ENCODE data around the gene GPT2.

The GPT2 gene

GRCh38 chr16:46927273-46927672, 43.1 kb downstream of the GPT2 start:
- Mint-ChIP-seq H3K27ac (peak overlapping the region; percentile 78), H3K4me3 (no peak overlapping the region), H3K27me3 (ENCODE audit: low read depth, poor library complexity) (no peaks in the 10 kb centered on the region), H3K36me3 (ENCODE audit: low read depth) (peaks cover 37% of the 10 kb centered on the region), H3K9me3 (no peaks in the 10 kb centered on the region), H3K4me1 (no peaks in the 10 kb centered on the region)
- TF ChIP-seq, protein P1, sequence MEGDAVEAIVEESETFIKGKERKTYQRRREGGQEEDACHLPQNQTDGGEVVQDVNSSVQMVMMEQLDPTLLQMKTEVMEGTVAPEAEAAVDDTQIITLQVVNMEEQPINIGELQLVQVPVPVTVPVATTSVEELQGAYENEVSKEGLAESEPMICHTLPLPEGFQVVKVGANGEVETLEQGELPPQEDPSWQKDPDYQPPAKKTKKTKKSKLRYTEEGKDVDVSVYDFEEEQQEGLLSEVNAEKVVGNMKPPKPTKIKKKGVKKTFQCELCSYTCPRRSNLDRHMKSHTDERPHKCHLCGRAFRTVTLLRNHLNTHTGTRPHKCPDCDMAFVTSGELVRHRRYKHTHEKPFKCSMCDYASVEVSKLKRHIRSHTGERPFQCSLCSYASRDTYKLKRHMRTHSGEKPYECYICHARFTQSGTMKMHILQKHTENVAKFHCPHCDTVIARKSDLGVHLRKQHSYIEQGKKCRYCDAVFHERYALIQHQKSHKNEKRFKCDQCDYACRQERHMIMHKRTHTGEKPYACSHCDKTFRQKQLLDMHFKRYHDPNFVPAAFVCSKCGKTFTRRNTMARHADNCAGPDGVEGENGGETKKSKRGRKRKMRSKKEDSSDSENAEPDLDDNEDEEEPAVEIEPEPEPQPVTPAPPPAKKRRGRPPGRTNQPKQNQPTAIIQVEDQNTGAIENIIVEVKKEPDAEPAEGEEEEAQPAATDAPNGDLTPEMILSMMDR (IDR thresholded peaks at IDR 0.05): no peak
- no peak for DNase-seq

DNA sequence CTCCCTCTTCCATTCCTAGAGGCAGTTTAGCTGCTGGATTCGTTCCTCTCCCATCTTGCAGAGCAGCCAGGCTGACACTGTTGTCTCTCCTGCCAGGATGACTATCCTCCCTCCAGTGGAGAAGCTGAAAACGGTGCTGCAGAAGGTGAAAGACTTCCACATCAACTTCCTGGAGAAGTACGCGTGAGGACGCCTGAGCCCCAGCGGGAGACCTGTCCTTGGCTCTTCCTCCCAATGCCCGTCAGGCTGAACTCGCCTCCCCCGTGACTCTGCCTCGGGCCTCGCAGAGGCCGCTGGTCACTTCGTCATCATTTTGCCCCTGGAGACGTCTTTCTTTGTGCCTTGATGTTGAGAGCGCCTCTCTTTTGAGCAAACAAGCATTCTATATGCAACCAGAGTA, 44.6 kb downstream of the GPT2 start:
- Mint-ChIP-seq H3K27ac (peak overlapping the region; percentile 30), H3K4me1 (no peaks in the 10 kb centered on the region)

DNA sequence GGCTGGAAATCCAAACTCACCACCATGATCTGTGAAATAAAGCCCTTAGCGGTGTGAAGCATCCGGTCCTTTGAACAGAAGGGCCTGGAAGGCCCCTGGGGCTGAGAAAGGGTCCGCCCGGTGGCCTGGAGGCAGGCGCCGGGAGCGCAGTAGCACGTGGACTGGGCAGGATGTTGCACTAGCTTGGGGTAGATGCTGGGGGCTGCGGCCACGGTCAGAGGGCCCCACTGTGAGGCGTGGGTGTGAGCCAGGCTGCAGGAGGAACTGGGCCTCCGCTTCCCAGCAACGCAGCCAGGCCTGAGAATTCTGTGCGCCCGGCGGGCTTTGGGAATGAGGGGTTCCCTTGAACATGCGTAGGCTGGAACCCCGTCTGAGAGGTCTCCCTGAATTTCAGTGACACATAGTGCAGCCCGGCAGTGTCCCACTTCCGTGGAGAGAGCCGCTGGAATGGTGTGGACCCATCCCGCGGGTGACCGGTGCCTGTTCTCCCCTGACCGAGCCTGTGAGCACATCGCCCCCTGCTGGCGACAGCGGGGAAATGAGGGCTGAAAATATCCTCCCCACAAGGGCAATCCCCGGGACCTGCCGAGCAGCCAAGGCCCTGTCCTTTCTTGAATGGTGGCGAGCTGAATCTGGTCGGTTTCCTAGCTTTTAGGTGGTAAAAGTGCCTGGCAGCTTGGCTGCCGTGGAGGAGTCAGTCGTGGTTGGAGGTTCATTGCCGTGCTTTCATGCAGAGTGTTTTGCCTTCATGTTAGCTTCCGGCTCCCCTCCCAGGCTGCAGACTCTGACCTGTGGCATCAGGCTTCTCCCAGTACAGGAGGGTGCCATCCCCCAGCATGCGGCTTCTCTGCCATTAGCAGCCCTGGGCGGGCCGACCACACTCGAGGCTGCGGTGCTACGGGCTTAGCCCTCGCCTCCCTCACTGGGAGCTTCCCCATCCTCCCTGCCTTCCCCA, 45.5 kb downstream of the GPT2 start:
- TF ChIP-seq, protein P1 (IDR thresholded peaks at IDR 0.05): peak; percentile 91

More for the DNA sequence above, 44.6 kb downstream of the GPT2 start:
- peaks cover 25% of the 10 kb centered on the region for H3K36me3 Mint-ChIP-seq (ENCODE audit: low read depth)
- no peaks in the 10 kb centered on the region for H3K27me3 Mint-ChIP-seq (ENCODE audit: low read depth, poor library complexity)
- no peak for DNase-seq
- TF ChIP-seq, protein P1 (IDR thresholded peaks at IDR 0.05): no peak
- no peaks in the 10 kb centered on the region for H3K9me3 Mint-ChIP-seq
- no peak overlapping the region for H3K4me3 Mint-ChIP-seq

DNA sequence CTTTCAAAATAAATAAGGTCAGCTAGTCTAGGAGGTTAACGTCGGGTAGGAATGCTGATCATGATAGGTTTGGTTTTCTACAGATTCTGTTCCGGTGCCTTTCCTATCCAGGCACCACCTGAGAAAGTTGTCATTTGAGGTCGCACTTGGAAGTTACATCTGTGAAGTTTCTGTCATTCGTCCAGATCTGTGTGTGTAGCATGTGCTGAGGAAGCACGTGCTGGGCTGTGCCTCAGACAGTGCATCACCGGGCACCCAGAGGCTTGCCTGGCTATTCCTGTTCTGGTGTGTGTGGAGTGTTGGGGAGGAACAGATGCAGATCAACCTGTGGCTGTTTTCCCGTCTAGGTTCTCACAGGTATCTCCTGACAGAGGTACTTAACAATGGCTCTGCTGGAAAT, 46.7 kb downstream of the GPT2 start:
- no peak overlapping the region for H3K4me3 Mint-ChIP-seq

More for the DNA sequence above, 45.5 kb downstream of the GPT2 start:
- no peaks in the 10 kb centered on the region for H3K9me3 Mint-ChIP-seq
- H3K27ac Mint-ChIP-seq: no peak overlapping the region
- DNase-seq: peak; percentile 77
- H3K4me3 Mint-ChIP-seq: no peak overlapping the region
- peaks cover 20% of the 10 kb centered on the region for H3K36me3 Mint-ChIP-seq (ENCODE audit: low read depth)
- H3K27me3 Mint-ChIP-seq (ENCODE audit: low read depth, poor library complexity): no peaks in the 10 kb centered on the region
- no peaks in the 10 kb centered on the region for H3K4me1 Mint-ChIP-seq

DNA sequence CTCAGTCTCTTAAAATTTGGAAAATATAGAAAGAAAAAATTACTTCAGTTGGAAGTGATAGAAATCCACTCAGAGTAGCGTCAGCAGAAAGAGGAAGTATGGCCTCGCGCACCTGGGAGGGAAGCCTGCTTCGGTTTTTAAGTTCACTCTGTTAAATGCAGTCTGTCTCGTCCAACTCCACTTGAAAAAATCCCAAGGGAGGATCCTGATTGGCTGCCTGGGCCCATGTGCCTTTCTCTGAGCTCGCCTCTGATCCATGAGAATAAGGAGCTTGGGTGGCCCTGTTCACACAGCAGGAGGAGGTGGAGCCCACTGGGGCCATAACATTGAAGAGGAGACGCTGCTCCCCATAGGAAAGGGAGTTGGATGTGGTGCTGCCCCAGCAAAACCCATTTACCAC, 48.6 kb downstream of the GPT2 start:
- TF ChIP-seq, protein P1 (IDR thresholded peaks at IDR 0.05): no peak
- H3K36me3 Mint-ChIP-seq (ENCODE audit: low read depth): peaks cover 10% of the 10 kb centered on the region
- peaks cover 13% of the 10 kb centered on the region for H3K27me3 Mint-ChIP-seq (ENCODE audit: low read depth, poor library complexity)
- H3K9me3 Mint-ChIP-seq: no peaks in the 10 kb centered on the region
- no peak overlapping the region for H3K4me3 Mint-ChIP-seq
- H3K27ac Mint-ChIP-seq: no peak overlapping the region
- no peak for DNase-seq
- no peaks in the 10 kb centered on the region for H3K4me1 Mint-ChIP-seq

More for the DNA sequence above, 46.7 kb downstream of the GPT2 start:
- no peak for DNase-seq
- H3K27ac Mint-ChIP-seq: peak overlapping the region; percentile 61
- TF ChIP-seq, protein P1 (IDR thresholded peaks at IDR 0.05): no peak
- peaks cover 20% of the 10 kb centered on the region for H3K36me3 Mint-ChIP-seq (ENCODE audit: low read depth)
- no peaks in the 10 kb centered on the region for H3K9me3 Mint-ChIP-seq
- H3K27me3 Mint-ChIP-seq (ENCODE audit: low read depth, poor library complexity): peaks cover 4% of the 10 kb centered on the region
- H3K4me1 Mint-ChIP-seq: no peaks in the 10 kb centered on the region

Measured in nephron progenitor cell (in vitro differentiated cells).